OCI-M2 (cell line): ENCODE data around the gene OGT.
A peak's percentile ranks its signal among the peaks of the same experiment; 100 is the strongest.
"Not testable (repeated sequence)": the region's sequence is repeated elsewhere in the genome, so short reads cannot be mapped to it uniquely, and the experiment has no call there.

Experiments
- DNase-seq: peaks from one replicate; lab custom pipeline; 2025; ENCODE audit not compliant: unreplicated experiment; lab: John Stamatoyannopoulos, UW

OGT gene

DNA sequence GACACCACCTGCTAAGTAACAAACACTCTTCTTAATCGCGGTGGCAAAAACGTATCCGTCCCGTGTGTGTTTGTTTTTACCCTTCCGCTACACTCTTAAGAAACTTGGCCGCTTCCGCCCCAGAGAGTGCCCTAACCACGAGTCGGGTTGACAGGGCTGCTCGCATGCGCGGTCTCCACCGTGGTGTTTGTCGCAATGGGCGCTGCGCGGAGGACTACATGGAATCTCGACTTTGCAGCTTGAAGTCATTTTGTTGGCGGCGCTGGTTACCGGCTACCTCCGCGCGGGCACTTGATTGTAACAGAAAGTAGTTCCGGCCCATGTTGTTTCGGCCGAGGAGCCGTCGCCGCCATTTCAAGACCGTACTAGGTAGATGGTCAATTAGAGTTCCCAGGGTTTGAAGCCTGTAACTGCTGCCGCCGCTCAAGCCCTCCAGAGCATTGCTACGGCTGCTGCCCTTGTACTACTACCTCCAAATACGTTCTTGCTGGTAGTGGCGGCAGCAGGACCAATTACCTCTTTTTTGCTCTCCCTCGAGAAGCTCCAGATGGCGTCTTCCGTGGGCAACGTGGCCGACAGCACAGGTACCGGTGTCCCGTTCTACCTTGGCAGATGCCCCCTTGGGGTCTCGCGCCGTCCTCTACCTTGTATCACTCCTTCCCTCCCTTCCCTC is at the start of gene OGT:
Gene OGT (plus strand): TSS at position 352 of the 673 bp plus-strand sequence. CDS start 196 bp downstream, at position 548.
- DNase-seq, result peak; percentile 66

DNA sequence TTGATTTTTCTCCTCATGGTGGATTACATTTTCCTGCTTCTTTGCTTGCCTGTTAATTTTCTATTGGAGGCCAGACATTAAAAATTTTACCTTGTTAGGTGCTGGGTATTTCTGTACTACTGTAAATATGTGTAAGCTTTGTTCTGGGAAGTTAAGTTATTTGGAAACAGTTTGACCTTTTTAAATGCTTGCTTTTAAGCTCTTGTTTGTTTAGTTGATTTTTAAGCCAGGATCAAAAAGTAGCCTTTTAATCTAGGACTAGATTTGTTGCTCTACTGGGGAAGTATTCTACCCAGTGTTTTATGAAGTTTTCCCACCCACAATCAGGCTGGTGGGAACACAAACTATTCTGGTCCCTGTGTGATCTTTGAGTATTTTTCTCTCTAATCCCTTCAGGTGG is 45.1 kb upstream of the OGT start:
- DNase-seq, result no peak

DNA sequence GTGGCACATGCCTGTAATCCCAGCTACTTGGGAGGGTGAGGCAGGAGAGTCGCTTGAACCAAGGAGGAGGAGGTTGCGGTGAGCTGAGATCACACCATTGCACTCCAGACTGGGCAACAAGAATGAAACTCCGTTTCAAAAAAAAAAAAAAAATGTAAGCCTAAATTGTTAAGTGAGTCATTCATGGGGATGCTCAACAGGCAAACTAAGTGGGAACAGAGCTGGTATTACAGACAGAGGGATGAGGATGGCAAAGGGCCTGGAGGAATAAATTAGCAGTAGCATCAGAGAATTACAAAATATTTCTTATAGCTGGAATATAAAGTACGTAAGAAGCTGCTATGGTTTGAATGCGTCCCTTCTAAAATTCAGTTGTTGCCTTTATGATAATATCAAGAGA is 43.4 kb upstream of the OGT start:
- DNase-seq, result no peak

DNA sequence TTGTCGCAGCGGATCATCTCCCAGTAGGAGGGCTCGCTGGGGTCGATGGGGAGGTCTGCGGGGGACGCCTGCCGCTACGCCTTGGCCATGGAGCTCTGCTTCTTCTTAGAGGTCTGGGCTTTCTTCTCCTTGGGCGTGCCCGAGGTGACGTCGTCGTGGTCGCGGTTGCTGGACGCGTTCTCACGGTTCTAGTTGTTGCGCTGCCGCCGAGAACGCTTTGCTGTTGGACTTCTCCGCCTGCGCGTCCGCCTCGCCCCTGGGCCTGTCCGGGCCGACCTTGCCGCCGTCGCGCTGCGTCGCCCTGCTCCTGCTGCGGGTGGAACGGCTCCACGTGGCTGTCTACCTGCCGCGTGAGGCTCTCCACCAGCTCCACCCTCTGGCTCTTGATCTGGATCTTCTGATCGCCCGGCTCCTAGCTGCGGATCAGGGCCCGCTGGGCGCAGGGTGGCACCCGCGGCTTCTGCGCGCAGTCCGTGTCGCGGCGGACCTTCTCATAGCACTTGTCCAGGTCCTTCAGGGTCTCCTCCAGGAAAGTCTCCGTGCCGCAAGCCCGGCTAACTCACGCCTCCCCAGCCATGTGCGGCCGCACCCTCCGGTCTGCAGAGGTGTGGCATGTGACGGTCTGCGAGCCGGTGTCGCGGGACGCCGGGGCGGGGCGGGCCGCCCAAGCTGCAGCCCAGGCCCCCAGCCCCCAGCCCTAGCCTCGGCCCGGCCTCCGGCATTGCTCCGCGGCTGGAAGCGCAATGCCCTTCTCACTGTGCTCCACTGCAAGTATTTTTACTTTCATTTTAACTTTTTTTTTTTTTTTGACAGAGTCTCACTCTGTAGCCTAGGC is 40.5 kb upstream of the OGT start:
- DNase-seq, result no peak

DNA sequence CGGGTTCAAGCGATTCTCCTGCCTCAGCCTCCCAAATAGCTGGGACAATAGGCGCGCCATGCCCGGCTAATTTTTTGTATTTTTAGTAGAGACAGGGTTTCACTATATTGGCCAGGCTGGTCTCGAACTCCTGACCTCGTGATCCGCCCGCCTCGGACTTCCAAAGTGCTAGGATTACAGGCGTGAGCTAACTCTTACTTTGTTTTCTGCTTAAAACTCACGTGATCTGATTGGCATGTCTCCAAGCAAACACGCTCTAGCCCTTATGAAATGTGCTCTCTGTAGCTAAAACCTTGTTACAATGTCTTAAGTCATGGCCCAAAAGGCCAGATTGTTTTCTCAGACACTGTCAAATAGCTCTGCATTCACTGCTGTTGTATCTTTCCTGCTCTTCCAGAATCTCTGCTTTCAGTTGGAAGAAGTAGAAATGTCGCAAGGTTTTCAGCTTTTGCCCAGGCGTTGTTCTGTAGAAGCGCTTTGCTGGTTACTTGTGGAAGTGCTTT is 39.7 kb upstream of the OGT start:
- no peak for DNase-seq

DNA sequence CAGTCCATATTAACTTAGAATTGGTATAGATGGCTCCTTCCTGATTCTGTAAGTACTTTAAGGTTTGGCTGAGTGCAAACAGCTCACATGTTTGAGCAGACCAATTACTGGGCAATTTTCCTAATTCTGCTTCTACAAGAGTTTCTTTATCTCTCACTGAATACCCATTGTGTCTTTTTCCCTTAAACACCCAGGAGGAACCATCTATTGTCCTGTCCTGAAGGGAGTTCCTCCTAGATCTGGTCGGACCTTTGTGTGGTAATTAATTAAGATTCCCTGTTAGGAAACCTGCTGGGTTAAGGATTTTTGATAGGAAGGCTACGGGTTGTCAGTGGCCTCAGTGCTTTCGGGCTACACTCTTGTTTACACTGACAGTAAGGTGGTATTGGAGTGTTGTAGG is 36.9 kb upstream of the OGT start:
- DNase-seq, result not testable (repeated sequence)

DNA sequence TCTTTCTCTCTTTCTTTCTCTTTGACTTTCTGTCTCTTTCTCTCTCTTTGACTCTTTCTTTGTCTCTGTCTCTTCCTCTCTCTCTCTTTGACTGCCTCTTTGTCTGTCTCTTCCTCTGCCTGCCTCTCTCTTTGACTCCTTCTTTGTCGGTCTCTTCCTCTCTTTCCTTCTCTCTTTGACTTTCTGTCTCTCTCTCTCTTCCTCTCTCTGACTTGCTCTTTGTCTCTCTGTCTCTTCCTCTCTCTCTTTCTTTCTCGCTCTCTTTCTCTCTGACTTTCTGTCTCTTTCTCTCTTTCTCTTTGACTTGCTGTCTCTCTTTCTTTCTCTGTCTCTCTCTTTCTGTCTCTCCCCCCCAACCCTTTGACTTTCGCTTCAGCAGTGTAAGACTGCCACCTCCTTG is 36.4 kb upstream of the OGT start:
- DNase-seq, result no peak

DNA sequence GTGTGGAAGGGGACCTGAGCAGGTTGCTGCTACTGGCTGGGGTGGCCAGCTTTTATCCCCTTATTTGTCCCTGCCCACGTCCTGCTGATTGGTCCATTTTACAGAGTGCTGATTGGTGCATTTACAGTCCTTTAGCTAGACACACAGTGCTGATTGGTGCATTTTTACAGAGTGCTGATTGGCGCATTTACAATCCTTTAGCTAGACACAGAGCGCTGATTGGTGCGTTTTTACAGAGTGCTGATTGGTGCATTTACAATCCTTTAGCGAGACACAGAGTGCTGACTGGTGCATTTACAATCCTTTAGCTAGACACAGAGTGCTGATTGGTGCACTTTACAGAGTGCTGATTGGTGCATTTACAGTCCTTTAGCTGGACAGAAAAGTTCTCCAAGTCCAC is 30.8 kb upstream of the OGT start:
- DNase-seq, result not testable (repeated sequence)

DNA sequence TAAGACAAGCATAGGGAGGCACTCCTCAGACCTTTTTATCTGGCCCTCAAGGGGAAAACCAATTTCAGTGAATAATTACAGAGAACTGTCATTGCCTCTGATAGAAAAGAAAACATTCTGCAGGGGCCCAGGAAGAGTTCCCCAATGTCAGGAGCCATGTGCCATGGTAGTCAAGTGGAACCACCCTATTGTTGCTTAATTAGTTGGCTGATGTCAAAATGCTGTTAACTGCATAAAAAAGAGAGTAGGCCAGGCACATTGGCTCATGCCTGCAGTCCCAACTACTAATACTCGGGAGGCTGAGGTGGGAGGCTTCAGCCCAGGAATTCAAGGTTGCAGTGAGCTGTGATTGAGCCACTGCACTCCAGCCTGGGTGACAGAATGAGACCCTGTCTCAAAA is 28.6 kb upstream of the OGT start:
- no peak for DNase-seq

DNA sequence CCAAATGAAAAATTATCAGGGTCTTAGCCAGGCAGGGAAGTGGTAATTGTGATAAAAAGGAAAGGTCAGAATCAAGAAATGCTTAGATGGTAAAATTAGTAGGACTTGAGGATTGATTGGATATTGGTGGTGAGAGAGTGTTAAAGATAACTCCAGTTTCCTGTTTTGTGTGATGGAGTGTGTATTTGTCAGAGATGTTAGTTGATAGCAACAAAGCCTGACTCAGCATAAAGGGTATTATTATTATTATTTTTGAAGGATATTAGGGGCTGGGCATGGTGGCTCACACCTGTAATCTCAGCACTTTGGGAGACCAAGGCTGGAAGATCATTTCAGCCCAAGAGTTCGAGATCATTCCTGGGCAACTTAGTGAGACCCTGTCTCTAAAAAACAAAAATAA is 23.6 kb upstream of the OGT start:
- no peak for DNase-seq

DNA sequence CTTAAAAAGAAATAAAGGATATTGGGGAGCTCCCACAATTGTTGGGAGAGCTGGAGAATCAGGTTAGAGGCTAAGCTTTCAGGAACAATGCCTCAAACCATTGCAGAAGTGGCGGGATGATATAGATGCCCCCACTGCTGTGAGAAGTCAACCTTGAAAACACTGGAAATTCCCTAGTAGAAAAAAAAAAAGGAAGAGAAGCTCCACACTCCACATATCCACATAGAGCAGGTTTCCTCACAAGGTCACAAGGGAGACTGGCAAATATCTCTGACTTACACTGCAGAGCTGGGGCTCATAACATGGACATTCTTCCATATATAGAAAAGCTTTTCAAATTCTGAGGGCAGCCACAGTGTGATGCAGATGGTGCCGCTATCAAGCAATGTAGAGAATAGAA is 22.7 kb upstream of the OGT start:
- no peak for DNase-seq

DNA sequence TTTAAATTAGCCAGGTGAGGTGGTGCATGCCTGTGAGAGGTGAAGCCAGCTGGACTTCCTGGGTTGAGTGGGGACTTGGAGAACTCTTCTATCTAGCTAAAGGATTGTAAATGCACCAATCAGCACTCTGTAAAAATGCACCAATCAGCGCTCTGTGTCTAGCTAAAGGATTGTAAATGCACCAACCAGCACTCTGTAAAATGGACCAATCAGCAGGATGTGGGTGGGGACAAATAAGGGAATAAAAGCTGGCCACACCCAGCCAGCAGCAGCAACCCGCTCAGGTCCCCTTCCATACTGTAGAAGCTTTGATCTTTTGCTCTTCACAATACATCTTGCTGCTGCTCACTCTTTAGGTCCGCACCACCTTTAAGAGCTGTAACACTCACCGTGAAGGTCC is 19.2 kb upstream of the OGT start:
- DNase-seq, result not testable (repeated sequence)

DNA sequence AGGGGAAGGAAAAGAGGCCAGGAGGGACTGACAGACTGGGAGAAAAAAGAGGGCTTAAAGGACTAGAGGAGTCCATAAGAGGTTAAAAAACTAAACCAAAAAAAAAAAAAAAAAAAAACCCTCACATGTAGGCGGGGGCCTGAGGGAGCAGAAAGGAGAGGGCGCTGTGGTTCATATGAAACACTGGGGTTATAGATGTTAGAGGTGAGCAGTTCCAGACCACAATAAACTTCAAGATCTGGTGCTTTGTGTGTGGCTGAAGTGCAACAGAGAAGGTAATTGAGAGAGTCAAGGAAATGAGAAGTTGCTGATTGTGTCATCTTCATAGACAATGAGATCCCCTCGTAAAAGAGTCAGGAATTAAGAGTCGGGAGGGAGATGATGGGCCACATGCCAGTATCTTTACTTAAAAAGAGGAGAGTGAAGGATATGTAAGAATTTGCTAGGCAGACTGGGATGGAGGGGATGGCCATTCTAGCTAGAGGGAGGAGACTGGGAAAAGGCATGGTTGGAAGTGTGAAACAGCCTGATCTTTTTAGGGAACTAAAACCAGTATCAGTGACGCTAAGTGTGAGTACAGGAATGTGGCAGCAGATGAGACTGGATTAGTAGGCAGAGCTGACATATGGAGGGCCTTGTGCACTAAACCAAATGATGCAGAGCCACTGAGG is 18.4 kb upstream of the OGT start:
- DNase-seq, result no peak

DNA sequence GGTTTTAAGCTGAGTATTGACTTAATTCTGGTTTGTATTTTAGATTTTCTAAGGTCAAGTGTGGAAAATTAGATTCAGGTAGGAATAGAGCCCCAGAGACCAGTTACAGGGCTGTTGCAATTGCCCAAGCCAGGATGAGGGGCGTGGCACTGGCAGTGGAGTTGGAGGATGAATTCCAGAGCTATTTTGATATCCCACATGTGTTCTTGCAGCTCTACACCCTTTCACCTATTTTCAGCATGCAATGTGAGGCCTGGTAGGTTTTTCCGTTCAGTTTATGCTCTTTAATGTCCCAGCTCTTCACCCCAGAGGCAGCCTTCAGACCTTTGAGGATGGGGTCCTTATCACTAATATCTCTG is 17.9 kb upstream of the OGT start:
- DNase-seq, result no peak

DNA sequence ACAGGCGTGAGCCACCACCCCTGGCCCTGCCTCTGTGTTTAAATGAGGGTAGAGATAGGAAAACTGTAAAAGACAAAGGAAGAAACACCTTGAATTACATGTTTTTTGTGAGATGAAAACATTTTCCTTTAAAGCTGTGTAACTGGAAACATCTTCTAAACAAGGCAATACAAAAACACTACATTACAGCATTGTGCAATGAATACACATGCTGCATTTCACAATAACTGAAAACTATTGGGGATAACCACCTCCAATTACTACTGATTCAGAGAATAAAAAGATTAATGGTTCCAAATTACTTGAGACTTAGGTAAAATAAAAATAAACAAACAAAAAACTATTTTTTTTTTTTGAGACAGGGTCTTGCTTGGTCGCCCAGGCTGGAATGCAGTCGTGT is 7.6 kb upstream of the OGT start:
- no peak for DNase-seq

DNA sequence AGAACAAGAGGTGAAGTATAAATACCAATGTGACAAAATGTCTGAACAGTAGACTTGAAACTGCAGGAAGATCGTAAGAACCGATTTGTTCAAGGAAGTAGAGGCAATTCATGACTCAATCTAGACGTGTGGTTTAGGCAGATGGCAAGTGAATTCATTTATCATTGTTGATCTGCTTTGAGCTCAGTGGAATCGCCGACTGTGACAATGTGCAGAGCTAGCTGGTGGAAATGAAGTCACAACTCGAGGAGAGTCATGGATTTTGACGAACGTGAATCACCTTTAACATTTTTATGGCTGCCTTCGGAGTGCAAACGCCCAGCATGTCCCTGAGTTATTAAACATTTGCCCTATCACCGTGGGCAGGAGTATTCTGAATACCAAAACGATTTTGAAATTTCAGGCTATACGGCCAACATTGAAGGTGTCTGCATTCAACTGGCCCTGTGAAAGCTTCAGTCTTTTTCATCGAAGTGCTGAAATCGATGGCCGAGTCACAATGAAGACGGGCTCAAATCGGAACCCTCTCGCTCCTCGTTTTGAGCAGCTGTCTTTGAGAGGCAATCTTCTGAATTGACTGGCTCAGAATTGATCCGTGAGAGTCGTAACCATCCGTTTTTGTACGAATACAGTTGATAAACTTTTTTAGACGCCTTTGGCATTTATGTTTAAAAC is 689 bp upstream of the OGT start:
- no peak for DNase-seq

DNA sequence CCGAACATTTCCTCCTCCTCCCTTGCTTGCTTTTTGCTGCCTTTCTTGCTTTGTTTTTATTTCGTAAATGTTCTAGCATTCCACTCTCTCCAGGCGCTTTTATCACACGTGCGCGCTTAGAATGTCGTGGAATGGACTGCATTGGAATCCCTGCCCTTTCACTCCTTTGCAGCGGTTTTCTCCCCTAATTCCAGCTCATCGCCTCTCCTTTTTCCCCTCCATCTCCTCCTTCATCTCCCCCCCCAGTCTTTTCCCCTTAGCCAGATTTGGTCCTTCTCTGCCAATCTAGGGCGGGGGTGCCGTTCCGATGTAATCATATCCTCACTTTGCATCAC is 579 bp downstream of the OGT start:
- DNase-seq, result no peak

DNA sequence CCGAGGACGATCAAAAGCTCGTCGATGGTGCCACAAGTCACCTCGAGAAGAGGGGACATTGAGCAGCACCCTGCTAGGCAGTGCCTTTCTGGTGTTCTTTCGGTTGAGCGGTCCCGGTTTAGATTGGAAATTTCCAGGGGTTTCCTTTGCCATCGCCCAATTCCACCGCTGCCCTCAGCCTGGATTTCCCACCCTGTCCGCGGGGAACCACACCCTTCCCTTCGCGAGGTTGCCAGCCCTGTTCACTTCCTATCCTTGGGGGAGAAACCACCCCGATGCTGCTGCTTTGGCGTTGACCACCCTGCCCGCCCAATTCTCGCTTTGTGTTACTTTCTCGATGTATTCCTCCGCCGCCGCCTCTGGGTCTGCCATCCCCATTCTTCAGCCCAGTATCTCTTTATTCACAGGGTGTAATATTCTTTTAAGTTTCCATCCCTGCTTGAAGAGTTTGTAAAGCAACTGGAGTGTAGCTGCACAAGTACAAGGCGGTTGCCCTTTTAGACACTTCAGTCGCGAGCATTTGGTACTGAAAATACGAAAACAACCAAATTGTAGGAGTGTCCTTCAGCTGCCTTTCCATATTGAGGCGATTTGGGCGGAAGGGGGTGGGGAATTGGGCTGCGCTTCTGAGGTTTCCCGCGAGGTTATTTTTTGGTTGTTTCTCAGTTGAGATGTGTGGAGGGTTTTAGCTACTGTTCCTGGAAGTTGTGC is 1.1 kb downstream of the OGT start:
- DNase-seq, result no peak

DNA sequence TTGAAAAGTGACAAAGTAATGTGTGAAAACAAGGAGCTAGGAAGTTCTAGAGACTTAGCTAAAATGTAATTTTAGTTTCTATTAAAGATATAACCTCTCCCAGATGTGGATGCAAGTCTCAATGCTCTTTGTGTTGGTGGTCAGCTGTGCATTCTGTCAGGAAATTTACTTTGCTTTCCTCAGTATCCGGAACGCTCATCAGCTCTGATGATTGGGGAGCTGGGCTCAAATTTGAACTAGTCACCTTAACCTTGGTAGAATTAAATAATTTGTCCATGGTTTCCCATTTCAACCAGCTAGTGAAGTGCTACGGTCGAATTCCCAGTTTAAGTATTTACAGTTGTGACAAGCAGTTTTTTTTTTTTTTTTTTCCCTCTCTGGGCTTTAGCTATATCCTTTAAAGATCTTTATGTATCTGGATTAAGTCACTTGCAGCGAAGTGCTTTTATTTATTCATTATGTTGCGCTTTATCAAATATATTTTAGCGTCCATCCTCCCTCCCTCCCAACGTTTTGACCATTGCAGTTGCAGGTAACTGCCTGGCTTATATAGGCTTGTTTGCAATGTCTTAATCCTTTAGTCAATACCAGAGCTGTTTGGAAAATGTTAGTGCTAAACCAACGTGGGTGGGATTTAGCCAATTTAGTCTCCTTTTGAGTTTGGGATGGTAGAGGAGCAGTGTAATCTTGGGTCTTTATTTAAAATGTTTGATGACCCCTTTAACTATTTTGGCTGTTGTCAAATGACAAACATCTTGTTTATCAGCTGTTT is 2.1 kb downstream of the OGT start:
- DNase-seq, result no peak

DNA sequence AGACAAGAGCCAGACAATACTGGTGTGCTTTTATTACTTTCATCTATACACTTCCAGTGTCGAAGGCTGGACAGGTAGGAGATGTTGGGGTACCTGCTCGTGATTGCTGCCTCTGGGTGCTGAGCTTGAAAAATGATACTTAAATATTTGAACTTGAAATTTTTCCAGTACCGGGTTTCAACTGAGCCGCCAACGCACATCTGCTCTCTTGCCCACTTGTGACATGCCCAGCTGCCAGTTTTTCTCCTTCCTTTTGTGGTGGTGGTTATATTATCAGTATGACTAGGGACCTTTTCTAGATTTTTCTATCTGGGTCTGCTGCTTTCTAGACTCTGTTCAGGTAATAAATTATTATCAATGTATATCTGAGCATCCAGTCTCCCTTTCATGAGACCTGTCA is 3.4 kb downstream of the OGT start:
- no peak for DNase-seq
